Measurements from ENCODE around the gene APOBEC2. TPM values are rescaled to one million over a fixed set of nuclear protein-coding genes. Genes with fewer than 3 reads are reported as not detected.

APOBEC2 gene
- total RNA-seq, 1 experiment from 2014 or later: not detected

GRCh38 chr6:41083072-41083471, 30.1 kb downstream of the APOBEC2 start:
- no peak for ATAC-seq
- no peak overlapping the region for H3K4me3 ChIP-seq (replicated peaks in 1 of 2; ENCODE audit: low read depth in 1 of 2, low read length in 2 of 2)
- ChIA-PET CTCF (no interaction called here), RAD21 (ENCODE audit: low non-redundant PET in 1 of 2, low total read pairs in 2 of 2, uncharacterized antibody in 2 of 2, unreplicated experiment in 2 of 2) (no interaction called here), POLR2A (no interaction called here)
- H4K20me1 ChIP-seq (ENCODE audit: insufficient read depth): no peaks in the 10 kb centered on the region
- no peak for DNase-seq (ENCODE audit: low read depth, low spot score)
- H3K27me3 ChIP-seq (ENCODE audit: insufficient read depth, low read length): no peaks in the 10 kb centered on the region
- H3K9me2 ChIP-seq (ENCODE audit: insufficient read depth): no peaks in the 10 kb centered on the region
- H3K79me2 ChIP-seq (ENCODE audit: insufficient read depth, low read length): peaks cover 63% of the 10 kb centered on the region
- no peaks in the 10 kb centered on the region for H3K4me1 ChIP-seq (ENCODE audit: control insufficient read depth in 1 of 2, insufficient read depth in 2 of 2, low read length in 2 of 2)
- no peak overlapping the region for H2AFZ ChIP-seq (ENCODE audit: low read depth, low read length, poor library complexity, severe bottlenecking)
- H3K9ac ChIP-seq (ENCODE audit: low read length): no peak overlapping the region
- BruUV-seq (replicated peaks): no TSS peak
- no peaks in the 10 kb centered on the region for H3K9me3 ChIP-seq (ENCODE audit: control insufficient read depth in 1 of 2, insufficient read depth in 1 of 2, low read depth in 1 of 2, low read length in 2 of 2)
- no peak overlapping the region for H3K4me2 ChIP-seq (ENCODE audit: low read length)
- intact Hi-C loops (cut with micrococcal nuclease): no loop called here
- peaks cover 26 to 56% of the 10 kb centered on the region in 2 experiments for H3K36me3 ChIP-seq (ENCODE audit: control insufficient read depth in 1 of 2, insufficient read depth in 2 of 2, low read length in 2 of 2)
- H3K27ac ChIP-seq (ENCODE audit: low read depth, low read length): no peak overlapping the region
- TF ChIP-seq CEBPB (IDR thresholded peaks at IDR 0.05; ENCODE audit: low read depth) (no peak), POLR2AphosphoS5 (IDR thresholded peaks at IDR 0.05; ENCODE audit: low read depth, low read length) (no peak), REST (IDR thresholded peaks at IDR 0.05; ENCODE audit: low read depth) (no peak), EGR1 (IDR thresholded peaks at IDR 0.05; ENCODE audit: low read depth) (no peak), CTCF (IDR thresholded peaks at IDR 0.05 in 2 of 3, conservative IDR thresholded peaks at IDR 0.05 in 1 of 3; ENCODE audit: borderline replicate concordance in 1 of 3, insufficient read depth in 1 of 3, low read depth in 2 of 3, low read length in 2 of 3) (no peak)
